K562 (cell line): ENCODE results near the gene SLC26A3. TPM values are rescaled to one million over a fixed set of nuclear protein-coding genes. Genes with fewer than 3 reads are reported as not detected.

ENCODE experiments used
- CREBBP ChIP-seq: IDR thresholded peaks from one replicate; pipeline ENCODE4 v1.6.1; 2012; ENCODE audit warnings: low read depth, mild to moderate bottlenecking, control low read depth, inconsistent platforms, low read length
- ETV6 ChIP-seq, 3 experiments: fragments of 150-350 bp in 1 of 3; sonication (generic) in 1 of 3; formaldehyde crosslinking in 1 of 3; IDR thresholded peaks; 2 replicates each; pipeline versions ENCODE4 v1.6.1 to v1.8.0; 2014 to 2022; ENCODE audit warnings: borderline replicate concordance in 2 of 3, low read depth in 2 of 3, antibody characterized with exemption in 1 of 3, low read length in 1 of 3, mild to moderate bottlenecking in 1 of 3, missing genetic modification reagents in 1 of 3
- FOXK2 ChIP-seq, 2 experiments: fragments of 450-650 bp; IDR thresholded peaks in 1 of 2; conservative IDR thresholded peaks in 1 of 2; 2 replicates each; pipeline ENCODE4 v1.6.1; 2016; ENCODE audit warnings: low read depth in 2 of 2, mild to moderate bottlenecking in 1 of 2
- HDGF ChIP-seq: fragments of 450-650 bp; IDR thresholded peaks from 2 replicates; pipeline ENCODE4 v1.6.1; 2016
- IRF9 ChIP-seq: fragments of 450-650 bp; IDR thresholded peaks from 2 replicates; pipeline ENCODE4 v1.6.1; 2016; ENCODE audit warnings: missing biosample characterization, missing genetic modification characterization
- SMARCA5 ChIP-seq: fragments of 450-650 bp; IDR thresholded peaks from 2 replicates; pipeline ENCODE4 v1.6.1; 2016
- ZEB2 ChIP-seq: fragments of 450-650 bp; IDR thresholded peaks from 2 replicates; pipeline ENCODE4 v1.6.1; 2016
- ZNF232 ChIP-seq: sonication (generic); formaldehyde crosslinking; IDR thresholded peaks from 2 replicates; pipeline ENCODE4 v1.8.0; 2022; ENCODE audit warnings: mild to moderate bottlenecking, missing genetic modification reagents
- ZNF263 ChIP-seq: sonication (generic); formaldehyde crosslinking; IDR thresholded peaks from 2 replicates; pipeline ENCODE4 v1.8.0; 2022; ENCODE audit warnings: mild to moderate bottlenecking, missing genetic modification reagents, borderline replicate concordance
- ZNF584 ChIP-seq: fragments of 200-800 bp; sonication (Bioruptor generic); IDR thresholded peaks from 2 replicates; pipeline ENCODE4 v1.6.1; 2016; ENCODE audit warnings: low read depth, mild to moderate bottlenecking, missing genetic modification characterization, missing compliant biosample characterization
- ZNF780A ChIP-seq: fragments of 250-450 bp; sonication (Bioruptor Pico); IDR thresholded peaks from 2 replicates; pipeline ENCODE4 v1.5.0; 2021; ENCODE audit warnings: mild to moderate bottlenecking
- polyA plus RNA-seq, 8 experiments: library from polyadenylated mRNA; depleted of rRNA in 4 of 8; stranded (reverse) in 5 of 8; unstranded in 3 of 8; fragments of >200 nt; fragmentation: Nextera tagmentation in 2 of 8; fragmentation: Illumina TruSeq in 1 of 8; extraction: Ambion mirVana in 2 of 8; extraction: Trizol in 1 of 8; gene quantifications; 2 replicates each; pipeline versions ENCODE4 v1.2.1 to v1.2.3, GENCODE V29; 2011 to 2014; ENCODE audit warnings: inconsistent platforms in 1 of 8, missing spikeins in 1 of 8
- total RNA-seq, 7 experiments: library from RNA; depleted of rRNA in 6 of 7; stranded (reverse); fragments of >200 nt in 6 of 7; fragmentation: Illumina TruSeq in 2 of 7; extraction: Trizol in 2 of 7; gene quantifications; 2 replicates each; pipeline versions ENCODE4 v1.2.1 to v1.2.3, GENCODE V29; 2011 to 2021; ENCODE audit warnings: low replicate concordance in 1 of 7
- TF ChIP-seq, protein P1 (sequence below), 3 experiments: fragments of 200-800 bp in 1 of 3; sonication (Bioruptor generic) in 1 of 3; sonication (generic) in 1 of 3; formaldehyde crosslinking in 1 of 3; IDR thresholded peaks; 2 replicates each; pipeline versions ENCODE4 v1.6.1 to v1.8.0; 2016 to 2022; ENCODE audit warnings: mild to moderate bottlenecking in 2 of 3, missing compliant biosample characterization in 2 of 3, missing genetic modification characterization in 2 of 3, missing genetic modification reagents in 1 of 3
- TF ChIP-seq, protein P2 (sequence below), 2 experiments: fragments of 450-650 bp; IDR thresholded peaks; 2 replicates each; pipeline ENCODE4 v1.6.1; 2016; ENCODE audit warnings: mild to moderate bottlenecking in 2 of 2, borderline replicate concordance in 1 of 2, low read depth in 1 of 2, moderate library complexity in 1 of 2
- TF ChIP-seq, protein P3 (sequence below): fragments of 450-650 bp; IDR thresholded peaks from 2 replicates; pipeline ENCODE4 v1.6.1; 2016; ENCODE audit warnings: low read depth, mild to moderate bottlenecking, moderate library complexity

SLC26A3 gene
- total and polyA plus RNA-seq, 9 of the 15 experiments (the other 6 are each of a cell fraction or from before 2014, with no cell fraction given), result 0.86 TPM; not detected in 8

DNA sequence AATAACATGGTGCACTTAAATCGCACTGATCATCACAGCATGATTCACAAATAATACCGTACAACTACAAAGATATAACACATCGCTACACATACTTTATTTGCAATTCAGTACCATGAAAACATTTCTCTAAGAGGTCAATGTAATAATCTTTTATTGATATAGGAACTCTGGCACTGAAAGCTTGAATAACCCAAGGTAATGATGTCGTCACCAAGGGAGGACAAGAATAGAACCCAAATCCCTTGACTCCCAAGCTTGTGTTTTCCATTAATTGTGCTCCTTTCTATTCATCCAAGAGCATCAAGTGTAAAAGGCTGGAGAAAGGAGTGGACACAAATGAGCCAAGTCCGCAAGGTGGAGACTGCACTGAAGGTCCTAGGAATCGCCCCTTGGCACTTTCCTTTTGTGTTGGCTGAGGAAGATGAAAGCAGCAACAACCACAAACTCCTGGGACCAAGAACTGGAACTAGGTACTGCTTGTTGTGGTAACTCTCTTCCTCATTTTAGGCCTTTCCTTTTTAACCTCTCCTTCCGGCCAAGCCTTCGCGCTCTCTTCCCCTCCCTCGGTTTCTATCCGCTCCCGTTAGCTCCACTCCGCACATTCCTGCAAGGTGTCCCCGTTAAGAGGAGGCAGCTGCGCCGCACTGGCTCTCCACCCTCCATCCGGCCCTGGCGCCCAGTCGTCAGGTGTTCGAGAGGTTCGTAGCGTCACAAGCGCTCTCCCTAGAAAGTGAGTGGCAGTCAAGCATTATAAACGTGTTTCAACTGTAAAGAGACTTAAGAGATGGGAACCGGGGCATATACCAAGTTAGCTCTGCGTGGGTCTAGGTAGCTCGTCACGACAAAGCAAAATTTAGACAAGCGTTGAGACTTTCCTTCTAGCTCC, 60.1 kb downstream of the SLC26A3 start (continued):
- 0 out of 2 replicates have a peak, but pooled peaks have one; percentile 56 for TF ChIP-seq SMARCA5
- TF ChIP-seq HDGF, result peak; percentile 86
- TF ChIP-seq, protein P1, sequence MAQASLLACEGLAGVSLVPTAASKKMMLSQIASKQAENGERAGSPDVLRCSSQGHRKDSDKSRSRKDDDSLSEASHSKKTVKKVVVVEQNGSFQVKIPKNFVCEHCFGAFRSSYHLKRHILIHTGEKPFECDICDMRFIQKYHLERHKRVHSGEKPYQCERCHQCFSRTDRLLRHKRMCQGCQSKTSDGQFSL (CRISPR knock-in tag; IDR thresholded peaks at IDR 0.05), result no peak
- TF ChIP-seq, protein P1 (tag; IDR thresholded peaks at IDR 0.05), result 0 out of 4 replicates have a peak, but pooled peaks of 1 of the 2 experiments have one; percentile 23
- no peak; a peak in 1 of 4 replicates for TF ChIP-seq FOXK2 (conservative IDR thresholded peaks at IDR 0.05 in 1 of 2, IDR thresholded peaks at IDR 0.05 in 1 of 2; ENCODE audit: low read depth in 2 of 2)
- peak; percentile 93 for TF ChIP-seq ZNF584 (CRISPR knock-in tag)
- TF ChIP-seq ZEB2, result peak; percentile 69
- no peak for TF ChIP-seq ETV6 (IDR thresholded peaks at IDR 0.05; ENCODE audit: borderline replicate concordance in 1 of 2, low read depth in 2 of 2, low read length in 1 of 2)
- no peak for TF ChIP-seq ETV6 (CRISPR knock-in tag; IDR thresholded peaks at IDR 0.05; ENCODE audit: borderline replicate concordance)
- TF ChIP-seq IRF9 (tag), result no peak
- no peak for TF ChIP-seq ZNF780A
- TF ChIP-seq, protein P2, sequence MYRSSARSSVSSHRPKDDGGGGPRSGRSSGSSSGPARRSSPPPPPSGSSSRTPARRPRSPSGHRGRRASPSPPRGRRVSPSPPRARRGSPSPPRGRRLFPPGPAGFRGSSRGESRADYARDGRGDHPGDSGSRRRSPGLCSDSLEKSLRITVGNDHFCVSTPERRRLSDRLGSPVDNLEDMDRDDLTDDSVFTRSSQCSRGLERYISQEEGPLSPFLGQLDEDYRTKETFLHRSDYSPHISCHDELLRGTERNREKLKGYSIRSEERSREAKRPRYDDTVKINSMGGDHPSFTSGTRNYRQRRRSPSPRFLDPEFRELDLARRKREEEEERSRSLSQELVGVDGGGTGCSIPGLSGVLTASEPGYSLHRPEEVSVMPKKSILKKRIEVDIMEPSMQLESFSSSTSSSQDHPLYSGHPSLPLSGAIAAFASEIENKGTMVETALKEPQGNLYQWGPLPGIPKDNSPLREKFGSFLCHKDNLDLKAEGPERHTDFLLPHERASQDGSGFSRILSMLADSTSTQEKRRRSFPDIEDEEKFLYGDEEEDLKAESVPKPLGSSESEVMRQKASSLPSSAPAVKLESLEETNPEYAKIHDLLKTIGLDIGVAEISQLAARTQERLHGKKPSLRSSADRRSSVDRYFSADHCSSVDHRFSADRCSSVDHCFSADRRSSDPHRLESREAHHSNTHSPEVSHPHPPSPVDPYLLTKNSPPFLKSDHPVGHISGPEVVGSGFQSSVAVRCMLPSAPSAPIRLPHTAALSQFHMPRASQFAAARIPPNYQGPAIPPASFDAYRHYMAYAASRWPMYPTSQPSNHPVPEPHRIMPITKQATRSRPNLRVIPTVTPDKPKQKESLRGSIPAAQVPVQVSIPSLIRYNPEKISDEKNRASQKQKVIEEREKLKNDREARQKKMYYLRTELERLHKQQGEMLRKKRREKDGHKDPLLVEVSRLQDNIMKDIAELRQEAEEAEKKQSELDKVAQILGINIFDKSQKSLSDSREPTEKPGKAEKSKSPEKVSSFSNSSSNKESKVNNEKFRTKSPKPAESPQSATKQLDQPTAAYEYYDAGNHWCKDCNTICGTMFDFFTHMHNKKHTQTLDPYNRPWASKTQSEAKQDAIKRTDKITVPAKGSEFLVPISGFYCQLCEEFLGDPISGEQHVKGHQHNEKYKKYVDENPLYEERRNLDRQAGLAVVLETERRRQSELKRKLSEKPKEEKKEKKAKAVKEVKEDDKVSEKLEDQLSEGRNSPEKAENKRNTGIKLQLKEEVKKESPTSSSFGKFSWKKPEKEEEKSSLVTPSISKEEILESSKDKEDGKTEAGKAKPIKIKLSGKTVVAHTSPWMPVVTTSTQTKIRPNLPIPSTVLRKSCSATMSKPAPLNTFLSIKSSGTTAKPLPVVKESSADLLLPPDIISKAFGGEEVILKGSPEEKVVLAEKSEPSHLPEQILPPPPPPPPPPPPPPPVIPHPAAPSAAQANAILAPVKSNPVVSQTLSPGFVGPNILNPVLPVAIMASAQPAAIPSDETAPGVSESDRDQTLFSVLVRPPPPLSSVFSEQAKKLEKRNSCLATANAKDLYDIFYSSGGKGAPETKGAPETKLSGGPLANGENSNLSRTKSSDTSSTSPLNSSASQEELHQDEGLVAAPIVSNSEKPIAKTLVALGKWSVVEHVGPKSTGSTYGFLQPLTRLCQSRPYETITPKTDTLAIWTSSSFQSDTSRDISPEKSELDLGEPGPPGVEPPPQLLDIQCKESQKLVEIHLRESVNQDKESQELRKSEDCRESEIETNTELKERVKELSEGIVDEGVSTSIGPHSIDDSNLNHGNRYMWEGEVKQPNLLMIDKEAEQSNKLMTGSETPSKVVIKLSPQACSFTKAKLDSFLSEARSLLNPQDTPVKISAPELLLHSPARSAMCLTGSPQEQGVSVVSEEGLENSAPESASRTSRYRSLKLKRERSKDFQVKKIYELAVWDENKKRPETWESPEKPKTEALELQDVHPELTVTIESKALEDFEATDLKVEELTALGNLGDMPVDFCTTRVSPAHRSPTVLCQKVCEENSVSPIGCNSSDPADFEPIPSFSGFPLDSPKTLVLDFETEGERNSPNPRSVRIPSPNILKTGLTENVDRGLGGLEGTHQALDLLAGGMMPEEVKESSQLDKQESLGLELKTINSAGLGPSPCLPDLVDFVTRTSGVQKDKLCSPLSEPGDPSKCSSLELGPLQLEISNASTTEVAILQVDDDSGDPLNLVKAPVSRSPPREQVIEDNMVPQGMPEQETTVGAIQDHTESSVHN (IDR thresholded peaks at IDR 0.05; ENCODE audit: borderline replicate concordance in 1 of 2, low read depth in 1 of 2), result peak; percentile 26 to 67; a peak in 1 of 4 replicates
- TF ChIP-seq CREBBP, result no peak
- TF ChIP-seq, protein P3, sequence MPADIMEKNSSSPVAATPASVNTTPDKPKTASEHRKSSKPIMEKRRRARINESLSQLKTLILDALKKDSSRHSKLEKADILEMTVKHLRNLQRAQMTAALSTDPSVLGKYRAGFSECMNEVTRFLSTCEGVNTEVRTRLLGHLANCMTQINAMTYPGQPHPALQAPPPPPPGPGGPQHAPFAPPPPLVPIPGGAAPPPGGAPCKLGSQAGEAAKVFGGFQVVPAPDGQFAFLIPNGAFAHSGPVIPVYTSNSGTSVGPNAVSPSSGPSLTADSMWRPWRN, result 0 out of 2 replicates have a peak, but pooled peaks have one; percentile 16
- 0 out of 2 replicates have a peak, but pooled peaks have one; percentile 51 for TF ChIP-seq ZNF232 (CRISPR knock-in tag)
- no peak; the same call in 1 of the 2 replicates for TF ChIP-seq ZNF263 (CRISPR knock-in tag)
